HG02870 (cell line): Measurements from ENCODE around the gene GRIP2.
"Not testable (repeated sequence)": the region's sequence is repeated elsewhere in the genome, so short reads cannot be mapped to it uniquely, and the experiment has no call there.

Source experiments
- ATAC-seq: cut with Tn5 transposase; IDR thresholded peaks from one replicate; pipeline ENCODE4 v1.9.1; 2021; ENCODE audit warnings: mild to moderate bottlenecking, moderate library complexity; ENCODE audit not compliant: unreplicated experiment

Gene GRIP2

GRCh38 chr3:14522768-14523167, 17.4 kb downstream of the GRIP2 start:
- ATAC-seq, result no peak

- no peak for ATAC-seq
These were observed 17.9 kb downstream of the GRIP2 start for GRCh38 chr3:14522129-14522691.

GRCh38 chr3:14521611-14522010, 18.5 kb downstream of the GRIP2 start:
- no peak for ATAC-seq

- no peak for ATAC-seq
These were observed 19.2 kb downstream of the GRIP2 start for GRCh38 chr3:14520967-14521366.

- ATAC-seq, result no peak
These were observed 20.0 kb downstream of the GRIP2 start for GRCh38 chr3:14520149-14520548.

GRCh38 chr3:14519406-14519805, 20.7 kb downstream of the GRIP2 start:
- ATAC-seq, result no peak

- no peak for ATAC-seq
These were observed 21.2 kb downstream of the GRIP2 start for GRCh38 chr3:14518893-14519292.

GRCh38 chr3:14518432-14518802, 21.7 kb downstream of the GRIP2 start:
- no peak for ATAC-seq

- ATAC-seq, result no peak
These were observed 22.3 kb downstream of the GRIP2 start for GRCh38 chr3:14517601-14518431.

GRCh38 chr3:14516738-14517345, 23.3 kb downstream of the GRIP2 start:
- ATAC-seq, result no peak

GRCh38 chr3:14515526-14515925, 24.6 kb downstream of the GRIP2 start:
- ATAC-seq, result not testable (repeated sequence)

GRCh38 chr3:14514323-14514720, 25.8 kb downstream of the GRIP2 start:
- ATAC-seq, result no peak

- no peak for ATAC-seq
These were observed 26.4 kb downstream of the GRIP2 start for GRCh38 chr3:14513566-14514322.

- ATAC-seq, result no peak
These were observed 27.2 kb downstream of the GRIP2 start for GRCh38 chr3:14512942-14513327.

- ATAC-seq, result no peak
These were observed 27.7 kb downstream of the GRIP2 start for GRCh38 chr3:14512281-14512941.

GRCh38 chr3:14511623-14512280, 28.4 kb downstream of the GRIP2 start:
- no peak for ATAC-seq

- ATAC-seq, result no peak
These were observed 29.1 kb downstream of the GRIP2 start for GRCh38 chr3:14510838-14511622.

- ATAC-seq, result no peak
These were observed 30.4 kb downstream of the GRIP2 start for GRCh38 chr3:14509796-14510100.

GRCh38 chr3:14508966-14509795, 31.0 kb downstream of the GRIP2 start:
- ATAC-seq, result no peak
